ENCODE measurements around the gene ADNP2.

Gene ADNP2

DNA sequence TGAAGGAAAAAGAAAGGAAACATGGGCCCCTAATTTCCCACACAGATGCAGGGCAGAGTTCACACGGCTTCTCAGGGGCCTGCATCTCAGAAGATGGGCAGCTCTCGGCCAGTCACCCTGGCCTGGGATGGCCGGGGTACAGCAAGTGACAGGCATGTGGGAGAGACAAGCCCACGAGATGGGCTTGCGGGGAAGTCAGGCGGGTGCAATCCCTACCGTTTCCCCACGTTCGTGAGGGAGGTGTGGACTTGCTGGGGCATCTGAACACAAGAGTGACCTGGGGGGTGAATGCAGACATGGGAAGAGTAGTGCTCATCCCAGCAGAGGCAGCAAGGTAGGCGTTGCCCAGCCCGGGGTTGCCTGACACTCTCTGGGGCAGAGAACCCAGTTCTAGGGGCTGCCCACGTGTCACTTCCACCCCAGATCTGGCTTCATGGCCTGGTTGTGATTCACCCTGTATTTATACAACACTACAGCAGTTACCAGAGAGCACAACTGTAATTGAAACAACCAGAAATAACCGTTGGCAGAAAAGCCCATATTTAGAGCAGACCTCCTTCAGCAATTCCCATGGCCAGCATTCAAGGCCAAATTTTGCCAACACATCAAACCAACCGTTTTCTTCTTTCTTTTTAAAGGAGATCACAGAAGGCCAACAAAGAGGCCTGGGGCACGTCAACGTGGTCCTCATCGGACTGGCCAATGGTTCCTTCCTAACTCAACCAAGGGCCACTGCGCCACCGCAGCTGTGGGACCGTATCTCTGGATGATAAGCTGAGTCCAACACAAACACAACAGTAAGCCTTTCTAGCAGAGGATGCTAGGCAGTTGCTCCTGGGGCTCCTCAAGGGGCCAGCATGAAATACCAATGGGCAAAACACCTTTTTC lies 79.8 kb downstream of the ADNP2 start:
- DNase-seq (ENCODE audit: low read depth), result no peak

DNA sequence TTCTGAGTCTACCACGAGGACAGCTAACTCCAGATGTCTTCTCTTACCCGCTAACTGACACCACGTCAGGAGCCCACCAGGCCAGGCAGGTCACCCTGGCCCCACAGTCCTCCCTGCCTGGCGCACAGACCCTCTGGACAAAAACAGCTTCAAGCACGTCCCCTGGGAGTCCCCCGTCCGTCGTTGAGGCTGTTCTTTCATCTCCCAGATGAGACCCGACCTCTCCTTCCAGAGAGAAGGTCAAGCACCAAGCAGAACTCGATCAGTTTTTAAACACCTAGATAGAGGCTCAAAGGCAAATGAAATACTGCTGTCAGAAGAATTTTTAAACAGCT lies 80.4 kb downstream of the ADNP2 start:
- no peak for DNase-seq (ENCODE audit: low read depth)
